Stimulated activated CD4-positive, alpha-beta T cell treated with anti-CD3 and anti-CD28 coated beads, Interleukin-1b, Interleukin-23, amount 100 ng/mL, for 1 hour (primary cell): ENCODE measurements around the gene ADSS1.
A peak's percentile ranks its signal among the peaks of the same experiment; 100 is the strongest.

Experiments
- DNase-seq, 2 donors: peaks; one replicate each; pipeline ENCODE4 v3.0.0-alpha.2; 2020; ENCODE audit warnings: low read depth in 2 of 2

Gene ADSS1

GRCh38 chr14:104700225-104700651 is 23.8 kb upstream of the ADSS1 start:
- no peak for DNase-seq

- no peak for DNase-seq
These were observed 23.2 kb upstream of the ADSS1 start for GRCh38 chr14:104700747-104701217.

- DNase-seq: no peak
These were observed 22.5 kb upstream of the ADSS1 start for GRCh38 chr14:104701383-104702076.

GRCh38 chr14:104702106-104702505 is 21.9 kb upstream of the ADSS1 start:
- no peak for DNase-seq

GRCh38 chr14:104702673-104703072 is 21.4 kb upstream of the ADSS1 start:
- no peak for DNase-seq

- DNase-seq: no peak
These were observed 20.8 kb upstream of the ADSS1 start for GRCh38 chr14:104703269-104703668.

GRCh38 chr14:104704252-104704651 is 19.8 kb upstream of the ADSS1 start:
- DNase-seq: no peak

GRCh38 chr14:104705340-104706047 is 18.5 kb upstream of the ADSS1 start:
- DNase-seq: no peak

- DNase-seq: no peak
These were observed 17.1 kb upstream of the ADSS1 start for GRCh38 chr14:104706733-104707607.

- DNase-seq: no peak
These were observed 16.1 kb upstream of the ADSS1 start for GRCh38 chr14:104707608-104708595.

GRCh38 chr14:104708606-104709268 is 15.3 kb upstream of the ADSS1 start:
- DNase-seq: peak; percentile 50 to 60

- no peak for DNase-seq
These were observed 14.5 kb upstream of the ADSS1 start for GRCh38 chr14:104709387-104710039.

GRCh38 chr14:104710071-104710735 is 13.8 kb upstream of the ADSS1 start:
- DNase-seq: no peak

GRCh38 chr14:104712881-104713734 is 10.9 kb upstream of the ADSS1 start:
- DNase-seq: no peak

- no peak for DNase-seq
These were observed 10.0 kb upstream of the ADSS1 start for GRCh38 chr14:104714066-104714465.

- DNase-seq: no peak
These were observed 9.3 kb upstream of the ADSS1 start for GRCh38 chr14:104714681-104715080.

GRCh38 chr14:104715416-104715815 is 8.6 kb upstream of the ADSS1 start:
- DNase-seq: no peak

- no peak for DNase-seq
These were observed 8.2 kb upstream of the ADSS1 start for GRCh38 chr14:104715871-104716270.
